ENCODE data around the gene CFAP54. TPM values are rescaled to one million over a fixed set of nuclear protein-coding genes. Genes with fewer than 3 reads are reported as not detected.

CFAP54 gene
- total and polyA plus RNA-seq, 2 donors (not counting 1 experiment from before 2014, with no cell fraction given): 0.93 to 7.1 TPM

- H3K4me3 ChIP-seq (replicated peaks in 1 of 4; ENCODE audit: control extremely low read depth in 1 of 4, insufficient read depth in 1 of 4, low read depth in 3 of 4, low read length in 4 of 4): no peak overlapping the region
These were observed 320.7 kb downstream of the CFAP54 start for GRCh38 chr12:96810057-96810456.

GRCh38 chr12:96810477-96810876 lies 321.1 kb downstream of the CFAP54 start:
- H3K4me2 ChIP-seq (ENCODE audit: extremely low read depth, insufficient read depth, low read length): no peak overlapping the region

More at GRCh38 chr12:96810057-96810456, 320.7 kb downstream of the CFAP54 start:
- no peak overlapping the region for H3K4me2 ChIP-seq (ENCODE audit: extremely low read depth, insufficient read depth, low read length)
- H3K27me3 ChIP-seq (ENCODE audit: control insufficient read depth, insufficient read depth, low read length): no peaks in the 10 kb centered on the region
- no peaks in the 10 kb centered on the region for H3K9me3 ChIP-seq (ENCODE audit: control insufficient read depth, insufficient read depth, low read depth, low read length)
- no peaks in the 10 kb centered on the region for H3K36me3 ChIP-seq (ENCODE audit: control insufficient read depth, insufficient read depth, low read length)
- no peaks in the 10 kb centered on the region for H3K4me1 ChIP-seq (ENCODE audit: control insufficient read depth, extremely low read depth, insufficient read depth, low read length)
- no peak overlapping the region for H2AFZ ChIP-seq (ENCODE audit: low read length)
- H3K79me2 ChIP-seq (ENCODE audit: control insufficient read depth, insufficient read depth, low read length): no peaks in the 10 kb centered on the region
- H3K27ac ChIP-seq (ENCODE audit: insufficient read depth, low read length): no peak overlapping the region
- H3K9ac ChIP-seq (ENCODE audit: insufficient read depth, low read length): no peak overlapping the region
- no peaks in the 10 kb centered on the region for H4K20me1 ChIP-seq (ENCODE audit: control insufficient read depth, extremely low read depth, insufficient read depth, low read length)
- TF ChIP-seq CTCF (conservative IDR thresholded peaks at IDR 0.05 in 1 of 2, IDR thresholded peaks at IDR 0.05 in 1 of 2; ENCODE audit: low read depth in 1 of 2, low read length in 2 of 2) (no peak), EZH2 (IDR thresholded peaks at IDR 0.05; ENCODE audit: low read length, missing control alignments) (no peak)
- DNase-seq (ENCODE audit: low read depth in 2 of 2): peak in 1 of 2 donors; percentile 8

GRCh38 chr12:96811083-96811482 lies 321.7 kb downstream of the CFAP54 start:
- no peak overlapping the region for H2AFZ ChIP-seq (ENCODE audit: low read length)

More at GRCh38 chr12:96810477-96810876, 321.1 kb downstream of the CFAP54 start:
- Histone ChIP-seq H3K9ac (ENCODE audit: insufficient read depth, low read length) (no peak overlapping the region), H3K27ac (ENCODE audit: insufficient read depth, low read length) (no peak overlapping the region), H3K4me3 (replicated peaks in 1 of 4; ENCODE audit: control extremely low read depth in 1 of 4, insufficient read depth in 1 of 4, low read depth in 3 of 4, low read length in 4 of 4) (no peak overlapping the region), H2AFZ (ENCODE audit: low read length) (no peak overlapping the region), H3K36me3 (ENCODE audit: control insufficient read depth, insufficient read depth, low read length) (no peaks in the 10 kb centered on the region), H3K79me2 (ENCODE audit: control insufficient read depth, insufficient read depth, low read length) (no peaks in the 10 kb centered on the region), H3K4me1 (ENCODE audit: control insufficient read depth, extremely low read depth, insufficient read depth, low read length) (no peaks in the 10 kb centered on the region), H3K9me3 (ENCODE audit: control insufficient read depth, insufficient read depth, low read depth, low read length) (no peaks in the 10 kb centered on the region), H4K20me1 (ENCODE audit: control insufficient read depth, extremely low read depth, insufficient read depth, low read length) (no peaks in the 10 kb centered on the region), H3K27me3 (ENCODE audit: control insufficient read depth, insufficient read depth, low read length) (no peaks in the 10 kb centered on the region)
- peak in 1 of 2 donors; percentile 60 for DNase-seq (ENCODE audit: low read depth in 2 of 2)
- TF ChIP-seq EZH2 (IDR thresholded peaks at IDR 0.05; ENCODE audit: low read length, missing control alignments): no peak
- TF ChIP-seq CTCF (conservative IDR thresholded peaks at IDR 0.05 in 1 of 2, IDR thresholded peaks at IDR 0.05 in 1 of 2; ENCODE audit: low read depth in 1 of 2, low read length in 2 of 2): no peak

More at GRCh38 chr12:96811083-96811482, 321.7 kb downstream of the CFAP54 start:
- Histone ChIP-seq H4K20me1 (ENCODE audit: control insufficient read depth, extremely low read depth, insufficient read depth, low read length) (no peaks in the 10 kb centered on the region), H3K36me3 (ENCODE audit: control insufficient read depth, insufficient read depth, low read length) (no peaks in the 10 kb centered on the region), H3K4me1 (ENCODE audit: control insufficient read depth, extremely low read depth, insufficient read depth, low read length) (no peaks in the 10 kb centered on the region), H3K27ac (ENCODE audit: insufficient read depth, low read length) (no peak overlapping the region), H3K4me2 (ENCODE audit: extremely low read depth, insufficient read depth, low read length) (no peak overlapping the region), H3K4me3 (replicated peaks in 1 of 4; ENCODE audit: control extremely low read depth in 1 of 4, insufficient read depth in 1 of 4, low read depth in 3 of 4, low read length in 4 of 4) (no peak overlapping the region), H3K9ac (ENCODE audit: insufficient read depth, low read length) (no peak overlapping the region), H3K79me2 (ENCODE audit: control insufficient read depth, insufficient read depth, low read length) (no peaks in the 10 kb centered on the region), H3K27me3 (ENCODE audit: control insufficient read depth, insufficient read depth, low read length) (no peaks in the 10 kb centered on the region), H3K9me3 (ENCODE audit: control insufficient read depth, insufficient read depth, low read depth, low read length) (no peaks in the 10 kb centered on the region)
- DNase-seq (ENCODE audit: low read depth in 2 of 2): peak; percentile 40 to 97
- no peak for TF ChIP-seq CTCF (conservative IDR thresholded peaks at IDR 0.05 in 1 of 2, IDR thresholded peaks at IDR 0.05 in 1 of 2; ENCODE audit: low read depth in 1 of 2, low read length in 2 of 2)
- TF ChIP-seq EZH2 (IDR thresholded peaks at IDR 0.05; ENCODE audit: low read length, missing control alignments): no peak

All from fibroblast of lung (primary cell).